Activated CD4-positive, alpha-beta T cell treated with anti-CD3 and anti-CD28 coated beads for 1 hour (primary cell): ENCODE measurements around the gene TBC1D2B.

Experiments used
- DNase-seq: peaks from one replicate; pipeline ENCODE4 v3.0.0-alpha.2; 2020

The TBC1D2B gene

DNA sequence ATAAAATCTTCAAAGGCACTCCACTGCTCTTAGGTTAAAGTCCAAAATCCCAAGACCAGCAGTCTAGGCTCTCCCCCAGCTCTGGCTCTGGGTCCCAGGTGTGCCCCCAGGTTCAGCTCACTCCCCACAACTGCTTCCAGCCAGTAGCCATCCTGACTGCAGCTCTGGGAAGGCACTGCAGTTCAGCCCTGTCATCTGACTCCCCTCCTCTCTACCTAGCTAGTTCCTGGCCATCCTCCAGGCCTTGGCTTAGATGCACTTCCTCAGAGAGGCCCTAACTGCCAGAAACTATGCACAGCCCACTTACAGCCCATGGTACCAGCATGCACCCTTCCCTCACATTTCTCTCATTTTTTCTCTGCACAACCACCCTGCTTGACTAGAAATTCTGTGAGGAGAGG lies 25.5 kb downstream of the TBC1D2B start:
- DNase-seq, result no peak

DNA sequence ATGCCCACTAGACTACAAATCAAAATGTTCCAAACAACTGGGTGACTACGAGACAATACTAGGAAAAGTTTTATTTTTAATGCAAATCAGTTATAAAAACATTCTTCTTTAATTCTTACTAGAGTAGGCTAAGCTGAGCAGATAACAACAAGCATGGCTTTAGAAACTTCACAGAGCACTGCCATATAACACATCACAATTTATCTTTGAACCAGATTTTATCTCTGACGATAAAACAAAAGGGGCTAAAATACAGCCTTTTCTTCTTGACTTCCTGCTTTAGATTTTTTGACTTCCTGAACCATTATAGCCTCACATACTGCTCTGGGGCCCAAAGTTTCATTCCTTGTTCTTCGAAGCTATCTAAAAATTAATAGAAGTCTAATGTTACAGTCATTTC lies 25.9 kb downstream of the TBC1D2B start:
- DNase-seq, result no peak

DNA sequence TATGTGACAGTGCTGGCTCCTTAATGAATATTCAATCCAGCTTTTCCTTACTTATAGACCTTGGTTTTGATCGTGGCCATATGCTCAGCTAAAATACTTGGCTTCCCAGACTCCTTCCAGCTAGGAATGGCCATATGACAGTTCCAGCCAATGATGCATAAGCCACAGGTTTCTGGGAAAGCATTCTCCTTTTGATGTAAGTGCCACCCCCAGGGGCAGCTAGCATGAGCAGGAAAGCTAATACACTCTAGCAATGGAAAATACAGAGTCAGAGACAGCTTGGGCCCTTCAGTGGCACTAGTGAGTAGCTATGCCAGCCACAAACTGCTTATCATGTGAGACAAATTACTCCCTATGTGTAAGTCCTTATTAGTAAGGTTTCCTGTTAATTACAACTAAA lies 26.7 kb downstream of the TBC1D2B start:
- DNase-seq, result no peak

DNA sequence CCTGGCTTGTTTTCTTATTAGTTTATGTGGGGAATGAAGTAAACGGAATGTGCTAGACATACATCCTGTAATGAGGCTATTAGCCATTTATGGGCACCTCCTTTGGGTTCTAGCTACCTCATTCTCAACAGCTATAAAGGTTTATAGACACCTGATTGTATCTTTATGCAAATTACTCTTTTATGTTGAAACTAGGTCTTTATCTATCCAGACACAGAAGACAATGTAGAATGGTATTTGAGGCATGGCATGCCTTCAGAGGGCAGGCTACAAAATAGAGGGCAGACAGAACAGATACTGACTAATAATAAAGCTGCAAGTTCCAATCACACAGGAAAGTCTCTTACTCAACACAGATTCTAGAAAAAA lies 27.1 kb downstream of the TBC1D2B start:
- DNase-seq, result no peak

DNA sequence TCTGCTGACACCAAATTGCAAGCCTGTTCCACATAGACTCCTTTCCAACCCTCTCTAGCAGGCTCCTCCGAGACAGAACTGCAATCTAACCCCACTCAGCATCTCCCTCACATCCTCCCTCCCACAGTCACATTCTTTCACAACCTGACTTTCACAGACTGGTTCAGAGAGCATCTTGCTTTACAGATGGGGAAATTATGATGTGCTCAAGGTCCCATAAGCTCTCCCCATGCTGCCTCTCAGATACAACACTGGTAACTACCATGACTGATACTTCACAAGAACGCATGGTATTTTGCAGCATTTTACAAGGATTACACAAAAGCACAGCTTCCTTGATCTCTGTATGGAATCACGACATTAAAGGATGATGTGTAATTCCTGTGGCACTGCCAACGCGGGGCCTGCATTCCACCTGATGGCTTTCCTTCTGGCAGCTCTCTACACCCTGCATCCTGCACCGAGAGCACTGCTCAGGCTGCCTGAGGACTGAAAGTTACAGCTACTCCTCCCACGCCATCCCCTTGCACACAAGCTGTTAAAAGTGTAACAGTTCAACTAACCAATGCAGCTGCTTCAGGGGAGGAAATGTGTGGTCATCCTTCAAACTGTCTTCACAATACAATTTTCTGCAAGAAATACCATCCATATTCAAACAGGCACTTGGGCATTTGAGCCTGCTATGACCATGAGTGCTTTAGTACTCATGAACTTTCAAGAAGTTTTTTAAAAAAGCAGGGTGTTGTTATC lies 27.6 kb downstream of the TBC1D2B start:
- no peak for DNase-seq

DNA sequence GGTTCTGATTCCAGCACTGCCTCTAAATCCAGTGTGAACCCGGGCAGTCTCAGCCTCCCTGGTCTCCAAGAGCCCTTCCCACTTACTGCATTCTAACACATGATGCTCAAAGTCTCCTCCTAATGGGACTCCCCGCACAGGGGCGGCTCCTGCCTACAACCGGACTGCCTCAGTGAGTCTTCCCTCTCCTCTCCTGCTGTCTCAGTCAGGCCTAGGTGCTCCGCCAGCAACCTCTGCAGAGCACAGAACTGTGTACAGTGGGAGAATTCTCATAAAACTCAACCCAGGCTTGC lies 28.9 kb downstream of the TBC1D2B start:
- no peak for DNase-seq

DNA sequence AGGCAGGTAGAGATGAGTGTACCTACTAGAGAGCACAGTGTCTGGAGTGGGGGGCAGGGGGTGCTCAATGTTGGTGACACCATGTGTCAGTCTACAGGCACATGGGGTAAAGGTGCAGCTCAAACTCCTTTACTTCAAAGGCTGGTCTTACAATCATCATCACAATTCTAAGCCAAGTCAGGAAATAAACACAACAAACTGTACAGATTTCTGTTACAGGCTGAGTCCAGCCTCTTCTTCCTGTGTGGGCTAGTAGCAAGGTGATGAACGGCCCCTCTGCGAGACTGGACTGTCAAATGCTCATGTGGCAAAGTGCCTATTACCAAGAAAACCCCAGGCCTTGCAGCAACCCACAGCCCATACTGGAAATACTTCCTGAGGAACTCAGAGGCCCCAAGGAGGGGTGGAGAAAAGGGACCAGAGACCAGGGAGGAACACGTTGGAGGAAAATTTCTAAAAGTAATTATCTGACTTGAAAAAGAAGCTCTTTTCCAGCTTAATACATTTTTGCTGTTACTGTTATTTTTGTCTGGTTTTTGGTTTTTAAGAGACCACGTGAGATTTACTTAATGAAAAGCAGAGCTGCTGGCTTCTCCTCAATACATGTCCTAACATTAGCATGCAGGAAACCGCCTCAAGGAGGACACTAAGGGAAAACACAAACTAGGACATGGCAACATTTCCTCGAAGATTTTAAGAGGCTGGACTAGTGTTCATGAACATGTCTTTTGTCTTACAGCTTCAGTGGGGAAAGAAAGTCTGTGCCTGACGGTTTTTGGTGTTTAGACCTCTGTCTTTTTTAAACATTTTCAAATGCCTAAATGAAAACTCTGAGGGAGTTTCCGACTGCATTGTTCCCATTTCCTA lies 29.5 kb downstream of the TBC1D2B start:
- DNase-seq, result no peak

DNA sequence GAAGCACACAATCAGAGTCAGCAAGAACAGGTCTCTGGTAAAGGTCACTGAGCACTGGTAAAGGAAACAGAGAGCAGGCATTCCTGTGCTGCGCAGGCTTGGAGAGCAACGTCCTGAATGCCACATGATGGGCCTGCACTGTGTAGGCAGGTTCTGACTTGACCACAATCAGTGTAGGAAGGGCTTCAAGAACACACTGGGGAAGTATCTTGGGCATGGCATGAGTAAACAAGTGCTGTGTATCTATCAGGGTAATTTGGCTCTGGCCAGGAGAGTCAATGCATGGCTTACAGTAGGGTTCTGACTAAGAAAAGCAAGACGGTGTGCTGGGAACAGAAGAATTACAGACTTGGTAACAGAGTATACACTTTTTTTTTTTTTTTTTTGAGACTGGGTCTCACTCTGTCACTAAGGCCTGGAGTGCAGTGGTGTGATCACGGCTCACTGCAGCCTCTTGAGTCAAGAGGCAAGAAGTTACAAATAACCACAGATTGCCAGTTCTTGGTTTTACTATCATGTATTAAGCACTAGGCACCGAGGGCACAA lies 30.6 kb downstream of the TBC1D2B start:
- DNase-seq, result no peak

DNA sequence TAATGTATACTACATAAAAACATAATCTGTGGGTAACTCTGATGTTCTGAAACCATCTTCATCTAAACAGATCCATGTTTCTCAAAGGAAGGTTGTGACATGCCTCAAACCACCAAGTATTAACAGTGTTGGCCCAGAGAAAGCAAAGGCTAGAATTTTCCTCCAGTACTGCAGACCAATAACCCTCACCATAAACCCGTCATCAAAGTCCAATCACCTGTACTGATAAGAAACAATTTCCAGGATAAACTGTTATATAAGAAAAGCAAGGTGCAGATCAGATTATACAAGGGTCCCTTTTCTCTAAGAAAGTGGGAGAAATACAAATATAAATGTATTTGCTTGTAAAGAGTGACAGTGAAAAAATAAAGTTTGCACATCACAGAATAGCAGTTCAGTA lies 32.3 kb downstream of the TBC1D2B start:
- no peak for DNase-seq

DNA sequence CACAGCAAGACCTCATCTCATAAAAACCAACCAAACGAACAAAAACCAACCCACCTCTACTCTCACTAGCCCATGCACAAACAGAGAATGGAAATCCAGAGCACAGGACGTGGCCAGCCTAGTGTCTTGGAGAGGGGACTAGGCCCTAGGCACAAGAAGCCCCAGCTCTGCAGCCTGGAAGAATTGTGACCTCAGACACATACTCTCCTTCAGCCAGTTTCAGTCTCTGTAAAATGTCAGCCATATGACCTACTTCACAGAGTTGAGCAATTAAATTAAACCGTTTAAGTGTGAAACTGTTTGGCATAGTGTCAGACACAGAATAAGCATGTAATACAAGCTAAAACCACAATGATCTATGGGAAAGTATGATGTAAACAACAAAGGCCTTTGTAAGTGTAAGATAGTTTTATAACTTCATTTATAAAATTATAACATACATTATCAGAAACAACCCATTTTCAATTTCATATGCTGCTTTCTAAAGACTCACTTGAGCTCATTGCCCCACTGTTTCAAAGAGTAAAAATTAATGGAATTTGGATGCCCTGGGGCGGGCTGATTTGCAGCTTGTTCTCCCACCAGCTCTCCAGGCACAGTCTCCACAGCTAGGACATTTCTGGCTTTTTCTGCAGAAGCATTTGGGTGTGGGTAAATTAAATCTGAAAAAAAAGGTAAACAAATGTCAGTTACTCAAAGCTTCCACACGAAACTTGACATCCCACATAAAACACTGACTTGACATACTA lies 32.9 kb downstream of the TBC1D2B start:
- DNase-seq, result no peak

DNA sequence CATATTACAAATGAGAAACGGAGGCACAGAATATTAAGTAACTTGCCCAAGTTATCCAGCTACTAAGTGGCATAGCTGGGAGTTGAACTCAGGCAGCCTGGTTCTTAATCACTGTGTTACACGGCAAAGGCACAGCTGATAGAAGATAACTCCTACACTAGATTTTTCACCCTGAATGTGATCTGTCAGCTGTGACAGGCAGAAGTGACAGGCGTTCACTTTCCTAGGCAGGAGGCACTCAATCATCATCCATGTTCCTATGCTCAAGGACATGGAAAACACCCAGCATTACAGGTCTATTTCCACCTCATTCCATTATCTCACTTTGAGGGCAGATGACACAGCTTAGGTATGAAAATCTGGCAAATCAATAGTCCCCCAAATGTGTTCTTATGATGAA lies 35.6 kb downstream of the TBC1D2B start:
- no peak for DNase-seq

DNA sequence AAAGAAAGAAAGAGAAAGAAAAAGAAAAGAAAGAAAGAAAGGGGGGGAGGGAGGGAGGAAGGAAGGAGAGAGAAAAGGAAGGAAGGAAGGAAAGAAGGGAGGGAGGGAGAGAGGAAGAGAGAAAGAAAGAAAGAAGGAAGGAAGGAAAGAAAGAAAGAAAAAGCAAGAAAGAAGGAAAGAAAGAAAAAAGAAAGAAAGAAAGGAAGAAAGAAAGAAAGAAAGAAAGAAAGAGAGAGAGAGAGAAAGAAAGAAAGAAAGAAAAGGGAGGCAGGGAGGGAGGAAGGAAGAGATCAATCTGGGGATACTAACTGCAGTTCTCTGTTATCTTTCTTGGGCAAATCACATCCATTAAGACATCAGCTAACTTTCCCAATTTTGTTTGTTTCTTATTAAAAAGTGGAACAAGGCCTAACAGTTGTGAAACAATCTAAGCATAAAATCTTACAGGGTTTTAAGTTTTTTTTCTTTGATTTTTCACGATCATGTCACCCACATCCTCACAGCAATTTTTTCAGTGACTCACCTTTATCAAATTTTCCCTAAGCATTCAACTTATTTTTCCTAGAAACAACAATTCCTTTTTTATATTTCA lies 36.8 kb downstream of the TBC1D2B start:
- DNase-seq, result no peak

DNA sequence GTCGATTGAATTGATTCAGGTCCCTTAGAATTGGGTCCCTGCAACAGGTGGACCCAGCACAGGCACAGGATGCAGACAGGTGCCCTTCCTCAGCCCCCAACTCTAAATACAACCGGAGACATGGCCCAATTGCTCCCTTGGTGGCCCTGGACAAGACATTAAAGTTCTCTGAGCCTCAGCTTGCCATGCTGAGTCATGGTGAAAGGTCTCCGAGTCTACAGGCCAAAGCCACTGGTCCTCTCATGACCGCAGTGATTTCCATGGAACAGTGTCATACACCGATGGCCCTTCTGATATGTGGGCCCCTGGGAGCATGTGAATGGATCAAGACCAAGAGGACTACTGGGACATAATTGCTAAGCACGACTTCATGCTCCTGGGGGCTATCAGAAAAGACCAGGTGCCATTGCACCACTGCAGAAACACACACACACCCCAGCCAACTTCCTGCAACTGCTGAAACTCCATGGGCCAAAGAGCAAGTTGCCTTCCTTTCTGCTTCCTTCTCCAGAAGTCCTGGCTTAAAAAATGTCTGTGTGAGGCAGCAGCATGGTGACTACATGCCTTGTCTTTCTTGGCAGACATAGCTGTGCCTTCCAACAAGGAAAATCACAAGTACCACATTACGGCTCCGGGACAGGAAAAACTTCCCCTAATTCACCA lies 38.8 kb downstream of the TBC1D2B start:
- no peak for DNase-seq

DNA sequence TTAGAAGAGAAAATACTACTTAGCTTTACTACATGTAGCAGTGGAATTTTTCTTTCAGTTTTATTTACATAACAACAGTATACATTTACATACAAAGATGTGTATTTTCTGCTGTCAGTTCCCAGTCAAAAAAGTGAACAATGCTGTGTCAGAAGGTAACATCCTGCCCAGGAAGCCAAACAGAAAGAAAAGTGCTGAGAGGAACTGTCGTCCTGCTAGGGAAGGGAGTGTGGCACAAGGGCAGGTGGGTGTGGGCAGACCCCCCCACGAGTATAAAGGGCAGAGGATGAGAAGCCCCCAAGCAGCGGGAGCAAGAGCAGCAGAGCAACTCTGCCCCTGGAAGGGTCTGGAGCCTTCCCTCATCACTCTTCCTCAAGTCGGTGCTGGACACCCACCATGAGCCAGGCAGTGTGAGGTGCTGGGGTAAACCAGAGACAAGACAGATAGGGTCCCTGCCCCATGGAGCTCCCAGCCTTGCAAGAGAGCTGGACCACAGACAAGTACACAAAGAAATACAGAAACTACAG lies 39.7 kb downstream of the TBC1D2B start:
- DNase-seq, result no peak

DNA sequence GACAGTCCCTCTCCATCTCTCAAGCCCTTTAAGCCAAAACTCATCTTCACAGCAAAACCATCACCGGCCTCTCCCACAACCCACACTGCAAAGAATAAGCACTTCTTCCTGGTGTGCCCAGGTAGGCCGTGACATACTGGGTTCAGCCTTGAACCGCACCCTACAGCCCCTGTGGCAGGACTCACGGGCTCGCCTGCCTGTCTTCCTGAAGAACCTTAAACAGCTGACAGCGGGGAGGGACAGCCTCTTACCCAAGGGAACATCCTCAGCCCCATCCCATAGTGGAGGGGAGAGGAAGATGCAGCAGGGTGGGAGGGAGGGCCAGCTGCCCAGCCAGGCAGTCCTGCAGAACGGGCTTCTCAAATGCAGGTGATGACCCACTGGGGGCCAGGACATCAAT lies 40.2 kb downstream of the TBC1D2B start:
- no peak for DNase-seq

DNA sequence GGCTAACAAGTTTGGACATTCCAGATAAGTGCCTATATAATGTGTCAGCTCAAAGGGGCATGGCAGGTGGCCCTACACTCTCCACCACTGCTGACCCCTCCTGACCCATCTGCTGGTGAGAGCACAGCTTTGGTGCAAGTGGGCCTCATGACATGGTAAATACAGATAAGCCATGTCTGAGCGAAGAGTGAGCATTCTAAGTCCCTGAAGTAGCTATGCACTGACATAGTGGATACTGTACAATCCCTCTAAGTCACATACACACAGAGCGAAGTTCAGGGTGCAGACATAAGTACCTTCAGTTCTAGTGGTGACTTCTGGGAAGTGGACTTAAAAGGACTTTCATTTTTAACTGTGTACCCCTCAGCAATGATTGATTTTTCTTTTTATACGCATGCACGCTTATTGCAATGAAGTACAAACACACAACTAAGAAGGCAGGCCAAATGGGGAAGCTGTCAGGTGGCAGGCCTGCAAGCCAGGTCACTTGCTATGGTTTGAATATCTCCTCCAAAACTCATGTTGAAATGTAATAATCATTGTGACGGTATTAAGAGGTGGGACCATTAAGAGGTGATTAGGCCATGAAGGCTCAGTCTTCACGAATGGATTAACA lies 41.5 kb downstream of the TBC1D2B start:
- DNase-seq, result no peak

DNA sequence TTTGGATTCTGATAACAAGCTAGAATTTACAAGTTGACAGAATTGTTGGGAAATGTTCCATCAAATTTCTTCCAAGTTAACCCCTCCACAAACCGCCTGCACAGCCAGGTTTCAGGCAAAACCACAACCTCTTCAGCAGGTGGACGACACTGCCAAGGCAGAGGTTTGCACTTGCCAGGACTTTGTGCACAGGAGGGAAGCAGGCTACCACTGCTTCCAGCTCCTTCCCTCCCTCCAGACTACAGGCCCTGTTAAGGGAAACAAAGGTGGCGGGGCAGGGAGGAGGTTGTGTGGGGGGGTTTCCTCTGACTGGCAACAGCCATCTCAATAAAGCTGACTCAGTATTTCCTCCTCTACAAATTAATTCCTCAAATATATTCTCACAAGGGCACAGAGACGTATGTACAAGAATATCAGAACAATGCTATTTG lies 42.2 kb downstream of the TBC1D2B start:
- DNase-seq, result peak; percentile 42

DNA sequence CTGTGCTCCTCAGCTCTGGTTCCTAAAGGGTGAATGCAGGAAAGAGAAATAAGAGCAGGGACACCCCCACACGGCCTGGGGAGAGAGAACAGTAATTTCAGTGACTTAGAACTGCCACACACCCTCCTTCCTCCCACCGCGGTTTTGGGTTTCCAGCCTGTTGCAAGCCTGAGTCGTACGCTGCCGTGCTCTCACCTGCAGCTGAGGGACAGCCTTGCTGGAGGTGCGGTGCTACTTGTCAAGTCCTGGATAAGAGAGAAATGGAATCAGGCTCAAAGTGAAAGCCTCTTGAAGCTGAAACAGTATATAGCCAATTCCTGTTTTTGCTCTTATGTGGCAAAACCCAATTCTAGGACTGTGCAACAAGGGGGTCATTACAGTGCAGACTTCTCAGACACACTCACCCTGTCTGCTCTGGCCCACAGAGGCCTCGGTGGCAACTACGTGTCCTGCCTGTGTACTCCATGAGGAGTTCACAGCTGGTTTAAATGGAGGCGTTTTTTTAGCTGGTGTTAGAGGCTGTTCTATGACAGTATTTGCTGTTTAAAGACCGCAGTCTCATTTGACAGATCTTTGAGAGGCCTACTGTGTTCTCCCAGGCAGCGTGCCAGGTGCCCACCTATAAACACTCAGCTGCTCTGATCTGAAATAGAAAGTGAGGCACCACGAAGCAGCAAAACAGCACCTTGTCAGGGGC lies 42.9 kb downstream of the TBC1D2B start:
- DNase-seq, result peak; percentile 64

DNA sequence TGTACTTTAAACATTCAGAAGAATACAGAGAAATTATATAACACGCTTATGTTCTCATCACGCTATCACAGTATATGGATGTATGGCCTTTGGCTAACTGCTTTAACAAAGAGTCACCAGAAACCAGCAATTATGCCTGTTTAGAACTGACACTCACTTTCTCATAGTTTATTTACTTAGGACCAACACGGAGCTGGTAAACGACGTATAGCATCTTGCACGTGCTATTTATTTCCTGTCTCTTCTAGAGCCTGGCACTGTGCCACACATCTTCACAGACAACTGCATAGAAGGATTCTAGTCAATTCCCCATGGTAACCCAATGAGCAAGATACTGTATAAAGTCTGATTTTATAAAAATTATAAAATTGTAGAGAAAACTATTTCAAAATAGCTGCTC lies 43.6 kb downstream of the TBC1D2B start:
- DNase-seq, result no peak

DNA sequence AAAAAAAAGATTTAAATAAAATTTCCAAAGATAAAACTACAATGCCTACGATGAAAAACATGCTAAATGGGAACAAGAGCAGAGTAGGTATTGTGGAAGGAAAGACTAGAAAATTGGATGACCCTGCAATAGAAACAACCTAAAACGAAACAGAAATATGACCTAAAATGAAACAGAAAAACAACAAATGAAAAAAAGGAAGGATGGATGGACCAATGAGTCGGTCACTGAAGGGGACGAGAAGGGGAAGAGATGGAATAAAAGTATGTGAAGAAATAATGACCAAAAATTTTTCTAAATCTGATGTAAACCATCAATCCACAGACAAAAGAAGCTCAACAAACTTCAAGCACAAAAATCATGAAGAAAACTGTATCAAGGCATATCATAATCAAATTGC lies 44.8 kb downstream of the TBC1D2B start:
- DNase-seq, result no peak

DNA sequence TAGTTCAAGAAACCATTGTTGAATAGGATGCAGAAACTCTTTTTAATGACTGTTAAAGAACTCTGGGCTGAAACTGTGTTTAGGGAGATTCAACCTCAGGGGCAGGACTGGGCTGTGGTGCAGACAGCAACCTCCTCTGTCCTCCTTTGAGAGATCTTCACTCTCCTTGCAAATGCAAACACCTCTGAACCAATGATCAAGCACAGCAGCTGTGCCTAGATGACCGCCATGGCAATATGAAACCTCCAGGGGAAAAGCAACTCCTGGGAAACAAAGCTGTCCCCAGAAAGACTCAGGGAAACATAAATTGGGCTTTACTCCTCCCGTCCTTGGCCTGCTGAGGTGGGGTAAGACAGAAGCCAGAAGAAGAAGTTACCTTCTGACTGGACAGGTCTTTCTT lies 52.6 kb downstream of the TBC1D2B start:
- DNase-seq, result no peak
